HCT116 (cell line): ENCODE measurements around the gene LRRC4C. TPM values are rescaled to one million over a fixed set of nuclear protein-coding genes. Genes with fewer than 3 reads are reported as not detected.

Experiments used
- ATAC-seq: fragments of 200-7000 bp; cut with Tn5 transposase; 2 replicates; pipeline ENCODE4 v1.9.1; 2020; ENCODE audit warnings: mild to moderate bottlenecking, moderate library complexity
- BruUV-seq: library from RNA; stranded (reverse); fragments of 400-500 nt; replicated peaks from 2 replicates; lab custom pipeline; 2021; lab: Mats Ljungman, UMichigan
- CTCF ChIA-PET: fragments of 300-600 bp; sonication (Branson Sonifier 250); formaldehyde crosslinking; loops from one replicate; lab custom pipeline; 2021; ENCODE audit warnings: antibody characterized with exemption; lab: Charles Lee
- POLR2A ChIA-PET: fragments of 300-600, 350-600 bp; sonication (Branson Sonifier 250); formaldehyde crosslinking; loops from one replicate; lab custom pipeline; 2021; ENCODE audit warnings: antibody characterized with exemption; lab: Charles Lee
- RAD21 ChIA-PET, 2 experiments: fragments of 300-600 bp; sonication (Branson Sonifier 250); formaldehyde crosslinking; loops; one replicate each; lab custom pipeline; 2023; ENCODE audit warnings: low total read pairs in 2 of 2; ENCODE audit not compliant: uncharacterized antibody in 2 of 2, unreplicated experiment in 2 of 2, low non-redundant PET in 1 of 2; lab: Charles Lee
- DNase-seq: peaks from one replicate; pipeline ENCODE4 v3.0.0-alpha.2; 2010; ENCODE audit warnings: low read depth, low spot score
- H2AFZ ChIP-seq: fragments of 200-600 bp; shearing (Covaris generic), sonication (generic); 2 replicates; pipeline ENCODE4 v1.6.1; 2017; ENCODE audit warnings: low read depth, mixed run types, mixed read lengths, antibody characterized with exemption, low read length; ENCODE audit not compliant: poor library complexity, severe bottlenecking
- H3K27ac ChIP-seq: 2 replicates; pipeline ENCODE4 v1.5.1; 2012; ENCODE audit warnings: low read depth, low read length
- H3K27me3 ChIP-seq: fragments of 200-600 bp; sonication (generic); 2 replicates; pipeline ENCODE4 v1.6.1; 2016; ENCODE audit warnings: mixed run types, low read length, mixed read lengths; ENCODE audit not compliant: insufficient read depth
- H3K36me3 ChIP-seq, 2 experiments: fragments of 200-500 bp in 1 of 2; fragments of 200-600 bp in 1 of 2; sonication (Bioruptor generic) in 1 of 2; sonication (generic) in 1 of 2; 2 replicates each; pipeline versions ENCODE4 v1.5.1 to v1.6.1; 2014 to 2016; ENCODE audit warnings: low read length in 2 of 2, inconsistent platforms in 1 of 2, mixed read lengths in 1 of 2, mixed run types in 1 of 2; ENCODE audit not compliant: insufficient read depth in 2 of 2, control insufficient read depth in 1 of 2
- H3K4me1 ChIP-seq, 2 experiments: fragments of 200-600 bp in 1 of 2; sonication (generic) in 1 of 2; 2 replicates each; pipeline versions ENCODE4 v1.5.1 to v1.6.1; 2012 to 2017; ENCODE audit warnings: low read length in 2 of 2, inconsistent platforms in 1 of 2, mild to moderate bottlenecking in 1 of 2, mixed read lengths in 1 of 2, mixed run types in 1 of 2, moderate library complexity in 1 of 2; ENCODE audit not compliant: insufficient read depth in 2 of 2, control insufficient read depth in 1 of 2
- H3K4me2 ChIP-seq: fragments of 200-600 bp; sonication (generic); 2 replicates; pipeline ENCODE4 v1.6.1; 2017; ENCODE audit warnings: mixed run types, low read length, mixed read lengths
- H3K4me3 ChIP-seq, 2 experiments: fragments of 200-600 bp in 1 of 2; sonication (generic) in 1 of 2; replicated peaks in 1 of 2; 2 replicates each; pipeline ENCODE4 v1.5.1; 2011 to 2016; ENCODE audit warnings: low read length in 2 of 2, control low read depth in 1 of 2, low read depth in 1 of 2, mild to moderate bottlenecking in 1 of 2, mixed read lengths in 1 of 2, mixed run types in 1 of 2
- H3K79me2 ChIP-seq: fragments of 200-600 bp; sonication (generic); 2 replicates; pipeline ENCODE4 v1.6.1; 2017; ENCODE audit warnings: mild to moderate bottlenecking, mixed run types, low read length, moderate library complexity, mixed read lengths; ENCODE audit not compliant: insufficient read depth
- H3K9ac ChIP-seq: fragments of 200-600 bp; sonication (generic); 2 replicates; pipeline ENCODE4 v1.6.1; 2016; ENCODE audit warnings: low read length, mixed read lengths
- H3K9me2 ChIP-seq: fragments of 200-600 bp; sonication (generic), shearing (Covaris generic); 2 replicates; pipeline ENCODE4 v1.6.1; 2017; ENCODE audit warnings: mixed run types, mild to moderate bottlenecking, moderate library complexity; ENCODE audit not compliant: insufficient read depth
- H3K9me3 ChIP-seq, 2 experiments: fragments of 200-500 bp in 1 of 2; fragments of 200-600 bp in 1 of 2; sonication (Bioruptor generic) in 1 of 2; sonication (generic) in 1 of 2; 2 replicates each; pipeline ENCODE4 v1.6.1; 2014 to 2017; ENCODE audit warnings: low read length in 2 of 2, mixed read lengths in 2 of 2, inconsistent platforms in 1 of 2, low read depth in 1 of 2, mild to moderate bottlenecking in 1 of 2, mixed run types in 1 of 2, moderate library complexity in 1 of 2; ENCODE audit not compliant: control insufficient read depth in 1 of 2, insufficient read depth in 1 of 2
- H4K20me1 ChIP-seq: fragments of 200-600 bp; sonication (generic), shearing (Covaris generic); 2 replicates; pipeline ENCODE4 v1.6.1; 2017; ENCODE audit warnings: mixed run types, mild to moderate bottlenecking, moderate library complexity; ENCODE audit not compliant: insufficient read depth
- CBX3 ChIP-seq: IDR thresholded peaks from 2 replicates; pipeline ENCODE4 v1.6.1; 2012; ENCODE audit warnings: low read depth
- CEBPB ChIP-seq: IDR thresholded peaks from 2 replicates; pipeline ENCODE4 v1.6.1; 2012; ENCODE audit warnings: low read depth
- EGR1 ChIP-seq: IDR thresholded peaks from 2 replicates; pipeline ENCODE4 v1.6.1; 2012; ENCODE audit warnings: low read depth
- ELF1 ChIP-seq: IDR thresholded peaks from 2 replicates; pipeline ENCODE4 v1.6.1; 2012; ENCODE audit warnings: low read depth, borderline replicate concordance
- EZH2 ChIP-seq: fragments of 200-600 bp; sonication (generic); IDR thresholded peaks from 2 replicates; pipeline ENCODE4 v1.6.1; 2017; ENCODE audit warnings: antibody characterized with exemption, mixed run types
- EZH2phosphoT487 ChIP-seq: fragments of 200-600 bp; IDR thresholded peaks from 2 replicates; pipeline ENCODE4 v1.6.1; 2018; ENCODE audit warnings: antibody characterized with exemption, borderline replicate concordance
- JUND ChIP-seq: IDR thresholded peaks from 2 replicates; pipeline ENCODE4 v1.6.1; 2012
- POLR2A ChIP-seq: IDR thresholded peaks from 2 replicates; pipeline ENCODE4 v1.7.0; 2011; ENCODE audit warnings: borderline replicate concordance; ENCODE audit not compliant: insufficient read depth, insufficient read length; ENCODE audit errors: extremely low read depth
- RAD21 ChIP-seq: IDR thresholded peaks from 2 replicates; pipeline ENCODE4 v1.6.1; 2012; ENCODE audit warnings: low read depth, mild to moderate bottlenecking
- SIN3A ChIP-seq: IDR thresholded peaks from 2 replicates; pipeline ENCODE4 v1.6.1; 2012; ENCODE audit warnings: low read depth
- SRF ChIP-seq: IDR thresholded peaks from 2 replicates; pipeline ENCODE4 v1.6.1; 2012; ENCODE audit warnings: low read depth
- YY1 ChIP-seq: IDR thresholded peaks from 2 replicates; pipeline ENCODE4 v1.6.1; 2011; ENCODE audit warnings: low read length, low read depth, moderate library complexity, mild to moderate bottlenecking; ENCODE audit not compliant: insufficient replicate concordance; ENCODE audit errors: extremely low read depth
- ZFX ChIP-seq: fragments of 450-650 bp; IDR thresholded peaks from 2 replicates; pipeline ENCODE4 v1.6.1; 2017
- ZNF274 ChIP-seq: fragments of 200-500 bp; sonication (Bioruptor generic); IDR thresholded peaks from 2 replicates; pipeline ENCODE4 v1.6.1; 2014; ENCODE audit warnings: mild to moderate bottlenecking, low read depth, low read length, inconsistent platforms
- intact Hi-C: fragments of 100-400 bp; cut with micrococcal nuclease; formaldehyde crosslinking; loops from 2 replicates; pipeline ENCODE4 v1.10.0; 2022
- total RNA-seq: library from RNA; stranded (reverse); gene quantifications from one replicate; pipeline ENCODE4 v1.2.1, GENCODE V29; 2021; ENCODE audit not compliant: unreplicated experiment
- TF ChIP-seq, protein P1 (sequence below): IDR thresholded peaks from 2 replicates; pipeline ENCODE4 v1.6.1; 2012; ENCODE audit warnings: low read depth
- TF ChIP-seq, protein P2 (sequence below): IDR thresholded peaks from 2 replicates; pipeline ENCODE4 v1.6.1; 2012
- TF ChIP-seq, protein P3 (sequence below): IDR thresholded peaks from 2 replicates; pipeline ENCODE4 v1.6.1; 2011; ENCODE audit warnings: mild to moderate bottlenecking, low read length, moderate library complexity; ENCODE audit not compliant: insufficient replicate concordance; ENCODE audit errors: extremely low read depth

Gene LRRC4C
- total RNA-seq, 1 experiment from 2014 or later: not detected

DNA sequence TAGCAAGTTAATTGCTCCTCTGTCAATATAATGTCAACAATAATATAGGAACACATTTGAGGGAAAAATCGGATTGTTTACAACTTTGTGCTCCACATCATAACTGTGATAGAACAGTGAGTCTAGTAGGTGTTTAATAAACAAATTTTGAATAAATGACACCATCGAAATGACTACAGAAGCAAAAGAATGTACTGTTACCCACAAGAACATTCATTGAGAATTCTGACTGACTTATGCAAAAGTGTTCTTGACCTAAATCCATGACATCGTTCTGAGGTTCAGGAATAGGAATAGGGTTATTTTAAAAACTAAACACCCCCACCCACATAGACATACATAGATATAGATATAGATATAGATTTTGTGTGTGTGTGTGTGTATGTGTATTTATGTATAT, 8.4 kb downstream of the LRRC4C start:
- Histone ChIP-seq H3K36me3 (no peaks in the 10 kb centered on the region), H3K79me2 (no peaks in the 10 kb centered on the region), H3K27ac (no peak overlapping the region), H3K4me2 (no peak overlapping the region), H3K9me2 (no peaks in the 10 kb centered on the region), H3K9me3 (peaks cover 11 to 26% of the 10 kb centered on the region in 2 experiments; a peak in 2 of 4 replicates), H3K4me3 (no peak overlapping the region), H3K4me1 (no peaks in the 10 kb centered on the region), H3K27me3 (no peaks in the 10 kb centered on the region), H3K9ac (no peak overlapping the region), H2AFZ (no peak overlapping the region), H4K20me1 (no peaks in the 10 kb centered on the region)
- BruUV-seq: no TSS peak
- RAD21 ChIA-PET: no interaction called here
- no peak for TF ChIP-seq SIN3A
- TF ChIP-seq EZH2: no peak
- no peak for TF ChIP-seq ELF1
- no peak for TF ChIP-seq RAD21
- TF ChIP-seq ZNF274: no peak
- no peak for TF ChIP-seq CEBPB
- no peak for TF ChIP-seq JUND
- no peak for TF ChIP-seq YY1
- TF ChIP-seq SRF: no peak
- no peak for TF ChIP-seq EGR1
- TF ChIP-seq, protein P1, sequence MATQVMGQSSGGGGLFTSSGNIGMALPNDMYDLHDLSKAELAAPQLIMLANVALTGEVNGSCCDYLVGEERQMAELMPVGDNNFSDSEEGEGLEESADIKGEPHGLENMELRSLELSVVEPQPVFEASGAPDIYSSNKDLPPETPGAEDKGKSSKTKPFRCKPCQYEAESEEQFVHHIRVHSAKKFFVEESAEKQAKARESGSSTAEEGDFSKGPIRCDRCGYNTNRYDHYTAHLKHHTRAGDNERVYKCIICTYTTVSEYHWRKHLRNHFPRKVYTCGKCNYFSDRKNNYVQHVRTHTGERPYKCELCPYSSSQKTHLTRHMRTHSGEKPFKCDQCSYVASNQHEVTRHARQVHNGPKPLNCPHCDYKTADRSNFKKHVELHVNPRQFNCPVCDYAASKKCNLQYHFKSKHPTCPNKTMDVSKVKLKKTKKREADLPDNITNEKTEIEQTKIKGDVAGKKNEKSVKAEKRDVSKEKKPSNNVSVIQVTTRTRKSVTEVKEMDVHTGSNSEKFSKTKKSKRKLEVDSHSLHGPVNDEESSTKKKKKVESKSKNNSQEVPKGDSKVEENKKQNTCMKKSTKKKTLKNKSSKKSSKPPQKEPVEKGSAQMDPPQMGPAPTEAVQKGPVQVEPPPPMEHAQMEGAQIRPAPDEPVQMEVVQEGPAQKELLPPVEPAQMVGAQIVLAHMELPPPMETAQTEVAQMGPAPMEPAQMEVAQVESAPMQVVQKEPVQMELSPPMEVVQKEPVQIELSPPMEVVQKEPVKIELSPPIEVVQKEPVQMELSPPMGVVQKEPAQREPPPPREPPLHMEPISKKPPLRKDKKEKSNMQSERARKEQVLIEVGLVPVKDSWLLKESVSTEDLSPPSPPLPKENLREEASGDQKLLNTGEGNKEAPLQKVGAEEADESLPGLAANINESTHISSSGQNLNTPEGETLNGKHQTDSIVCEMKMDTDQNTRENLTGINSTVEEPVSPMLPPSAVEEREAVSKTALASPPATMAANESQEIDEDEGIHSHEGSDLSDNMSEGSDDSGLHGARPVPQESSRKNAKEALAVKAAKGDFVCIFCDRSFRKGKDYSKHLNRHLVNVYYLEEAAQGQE: no peak
- TF ChIP-seq POLR2A: no peak
- TF ChIP-seq, protein P2, sequence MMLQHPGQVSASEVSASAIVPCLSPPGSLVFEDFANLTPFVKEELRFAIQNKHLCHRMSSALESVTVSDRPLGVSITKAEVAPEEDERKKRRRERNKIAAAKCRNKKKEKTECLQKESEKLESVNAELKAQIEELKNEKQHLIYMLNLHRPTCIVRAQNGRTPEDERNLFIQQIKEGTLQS: no peak
- TF ChIP-seq, protein P3, sequence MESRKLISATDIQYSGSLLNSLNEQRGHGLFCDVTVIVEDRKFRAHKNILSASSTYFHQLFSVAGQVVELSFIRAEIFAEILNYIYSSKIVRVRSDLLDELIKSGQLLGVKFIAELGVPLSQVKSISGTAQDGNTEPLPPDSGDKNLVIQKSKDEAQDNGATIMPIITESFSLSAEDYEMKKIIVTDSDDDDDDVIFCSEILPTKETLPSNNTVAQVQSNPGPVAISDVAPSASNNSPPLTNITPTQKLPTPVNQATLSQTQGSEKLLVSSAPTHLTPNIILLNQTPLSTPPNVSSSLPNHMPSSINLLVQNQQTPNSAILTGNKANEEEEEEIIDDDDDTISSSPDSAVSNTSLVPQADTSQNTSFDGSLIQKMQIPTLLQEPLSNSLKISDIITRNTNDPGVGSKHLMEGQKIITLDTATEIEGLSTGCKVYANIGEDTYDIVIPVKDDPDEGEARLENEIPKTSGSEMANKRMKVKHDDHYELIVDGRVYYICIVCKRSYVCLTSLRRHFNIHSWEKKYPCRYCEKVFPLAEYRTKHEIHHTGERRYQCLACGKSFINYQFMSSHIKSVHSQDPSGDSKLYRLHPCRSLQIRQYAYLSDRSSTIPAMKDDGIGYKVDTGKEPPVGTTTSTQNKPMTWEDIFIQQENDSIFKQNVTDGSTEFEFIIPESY: no peak
- TF ChIP-seq ZFX: no peak
- TF ChIP-seq CBX3: no peak
- TF ChIP-seq EZH2phosphoT487: no peak
- no peak for DNase-seq
- intact Hi-C loops: no loop called here
- no peak for ATAC-seq
- CTCF ChIA-PET: no interaction called here
- POLR2A ChIA-PET: no interaction called here
